ENCODE data around the gene ABCG4.
A peak's percentile ranks its signal among the peaks of the same experiment; 100 is the strongest.
"Not testable (repeated sequence)": the region's sequence is repeated elsewhere in the genome, so short reads cannot be mapped to it uniquely, and the experiment has no call there.

Gene ABCG4

DNA sequence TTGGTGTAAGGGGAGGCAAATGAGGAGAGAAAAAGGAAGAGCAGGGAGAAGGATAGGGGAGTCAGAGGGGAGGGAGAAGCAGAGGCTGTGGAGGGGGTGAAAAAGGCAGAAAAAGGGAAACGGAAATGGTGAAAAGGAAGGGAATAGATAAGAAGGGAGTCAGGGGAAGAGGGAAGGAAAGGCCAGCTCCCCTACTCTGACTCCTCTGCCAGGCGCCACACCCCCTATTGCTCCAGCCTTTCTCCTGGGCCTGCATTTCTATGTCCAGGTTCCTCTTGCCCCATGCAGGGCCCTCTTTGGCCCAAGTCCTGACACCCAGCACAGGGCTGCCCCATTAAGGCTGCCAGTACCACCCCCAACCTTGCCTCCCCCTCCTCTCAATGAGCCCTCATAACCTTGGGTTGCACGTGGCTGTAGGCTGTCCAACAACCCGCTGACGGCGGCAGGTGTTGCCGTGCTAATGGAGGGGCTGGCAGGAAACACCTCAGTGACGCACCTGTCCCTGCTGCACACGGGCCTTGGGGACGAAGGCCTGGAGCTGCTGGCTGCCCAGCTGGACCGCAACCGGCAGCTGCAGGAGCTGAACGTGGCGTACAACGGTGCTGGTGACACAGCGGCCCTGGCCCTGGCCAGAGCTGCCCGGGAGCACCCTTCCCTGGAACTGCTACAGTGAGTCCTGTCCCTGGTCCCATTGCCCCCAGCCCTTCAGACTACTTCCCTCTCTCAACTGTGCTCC lies 33.0 kb downstream of the ABCG4 start:
- Histone ChIP-seq H3K4me1 (ENCODE audit: control insufficient read depth in 2 of 2, insufficient read depth in 1 of 2, low read depth in 1 of 2, low read length in 2 of 2) (peaks cover 6 to 10% of the 10 kb centered on the region in 2 donors), H3K27ac (replicated peaks; ENCODE audit: low read length) (no peak overlapping the region)
- WGBS, 2 donors (ENCODE audit: extremely low coverage in 2 of 2, insufficient read length in 2 of 2, insufficient replicate concordance in 1 of 2): 100% methylated on average over 1 of the region's 17 CpGs; no CpG with 5 or more reads in 1 of the 2 donors

GRCh38 chr11:119184399-119184798 lies 35.5 kb downstream of the ABCG4 start:
- H2BK120ac ChIP-seq (ENCODE audit: low read depth, low read length); DNase-seq (ENCODE audit: low spot score); H3K9me3 ChIP-seq (replicated peaks in 1 of 2; ENCODE audit: control insufficient read depth in 2 of 2, insufficient read depth in 1 of 2, low read depth in 1 of 2, low read length in 2 of 2); H3K4me1 ChIP-seq (ENCODE audit: control insufficient read depth in 2 of 2, insufficient read depth in 1 of 2, low read depth in 1 of 2, low read length in 2 of 2); H3K18ac ChIP-seq (ENCODE audit: low read length); H4K8ac ChIP-seq (ENCODE audit: low read depth, low read length); H3K14ac ChIP-seq (ENCODE audit: low read length); H3K4ac ChIP-seq (ENCODE audit: low read length); H2AK5ac ChIP-seq (ENCODE audit: low read depth, low read length); H2BK12ac ChIP-seq (ENCODE audit: low read length); H3K9ac ChIP-seq (ENCODE audit: low read depth, low read length, poor library complexity); H3K4me2 ChIP-seq (ENCODE audit: insufficient read depth, low read length, poor library complexity, severe bottlenecking); H2BK15ac ChIP-seq (ENCODE audit: low read length); H3K27ac ChIP-seq (replicated peaks; ENCODE audit: low read length); H2BK5ac ChIP-seq (ENCODE audit: low read length); H3K23ac ChIP-seq (ENCODE audit: low read depth, low read length, poor library complexity); H4K91ac ChIP-seq (ENCODE audit: low read depth, low read length, poor library complexity); H3K36me3 ChIP-seq (replicated peaks in 1 of 2; ENCODE audit: control insufficient read depth in 2 of 2, insufficient read depth in 2 of 2, low read length in 2 of 2); H3K79me1 ChIP-seq (ENCODE audit: low read depth, low read length); H2AFZ ChIP-seq (ENCODE audit: low read length); H3K4me3 ChIP-seq (ENCODE audit: low read length in 2 of 2): not testable (repeated sequence)
- WGBS, 2 donors (ENCODE audit: extremely low coverage in 2 of 2, insufficient read length in 2 of 2, insufficient replicate concordance in 1 of 2): no CpG with 5 or more reads among the region's 9 CpGs
- H3K27me3 ChIP-seq (ENCODE audit: control insufficient read depth in 3 of 3, insufficient read depth in 3 of 3, low read depth in 1 of 3, low read length in 3 of 3): peaks cover 0 to 36% (median 0%) of the 10 kb centered on the region in 3 experiments

More for the DNA sequence above, 33.0 kb downstream of the ABCG4 start:
- Histone ChIP-seq H2AK5ac (ENCODE audit: low read depth, low read length) (no peak overlapping the region), H3K9me3 (replicated peaks in 1 of 2; ENCODE audit: control insufficient read depth in 2 of 2, insufficient read depth in 1 of 2, low read depth in 1 of 2, low read length in 2 of 2) (no peaks in the 10 kb centered on the region), H3K9ac (ENCODE audit: low read depth, low read length, poor library complexity) (no peak overlapping the region), H2BK120ac (ENCODE audit: low read depth, low read length) (no peak overlapping the region), H3K27me3 (ENCODE audit: control insufficient read depth in 3 of 3, insufficient read depth in 3 of 3, low read depth in 1 of 3, low read length in 3 of 3) (peaks cover 0 to 20% (median 0%) of the 10 kb centered on the region in 3 experiments), H2BK12ac (ENCODE audit: low read length) (no peak overlapping the region), H4K8ac (ENCODE audit: low read depth, low read length) (no peak overlapping the region), H3K36me3 (replicated peaks in 1 of 2; ENCODE audit: control insufficient read depth in 2 of 2, insufficient read depth in 2 of 2, low read length in 2 of 2) (peaks cover 0 to 7% of the 10 kb centered on the region in 2 donors), H2BK15ac (ENCODE audit: low read length) (no peak overlapping the region), H4K91ac (ENCODE audit: low read depth, low read length, poor library complexity) (no peak overlapping the region), H3K23ac (ENCODE audit: low read depth, low read length, poor library complexity) (peak overlapping the region; percentile 50), H3K14ac (ENCODE audit: low read length) (no peak overlapping the region), H2AFZ (ENCODE audit: low read length) (no peak overlapping the region), H2BK5ac (ENCODE audit: low read length) (no peak overlapping the region), H3K4me2 (ENCODE audit: insufficient read depth, low read length, poor library complexity, severe bottlenecking) (no peak overlapping the region), H3K18ac (ENCODE audit: low read length) (no peak overlapping the region), H3K79me1 (ENCODE audit: low read depth, low read length) (no peaks in the 10 kb centered on the region), H3K4me3 (ENCODE audit: low read length in 2 of 2) (peak overlapping the region in 1 of 2 donors; percentile 51), H3K4ac (ENCODE audit: low read length) (no peak overlapping the region)
- no peak for DNase-seq (ENCODE audit: low spot score)

- H2BK120ac ChIP-seq (ENCODE audit: low read depth, low read length): no peak overlapping the region
- peaks cover 0 to 48% (median 0%) of the 10 kb centered on the region in 3 experiments for H3K27me3 ChIP-seq (ENCODE audit: control insufficient read depth in 3 of 3, insufficient read depth in 3 of 3, low read depth in 1 of 3, low read length in 3 of 3)
- H3K79me1 ChIP-seq (ENCODE audit: low read depth, low read length): peaks cover 2% of the 10 kb centered on the region
- no peak overlapping the region for H3K4me3 ChIP-seq (ENCODE audit: low read length in 2 of 2)
- peaks cover 0 to 6% of the 10 kb centered on the region in 2 donors for H3K4me1 ChIP-seq (ENCODE audit: control insufficient read depth in 2 of 2, insufficient read depth in 1 of 2, low read depth in 1 of 2, low read length in 2 of 2)
- no peak overlapping the region for H4K91ac ChIP-seq (ENCODE audit: low read depth, low read length, poor library complexity)
- H3K36me3 ChIP-seq (replicated peaks in 1 of 2; ENCODE audit: control insufficient read depth in 2 of 2, insufficient read depth in 2 of 2, low read length in 2 of 2): peaks cover 0 to 4% of the 10 kb centered on the region in 2 donors
- no peak overlapping the region for H4K8ac ChIP-seq (ENCODE audit: low read depth, low read length)
- H3K9ac ChIP-seq (ENCODE audit: low read depth, low read length, poor library complexity): peak overlapping the region; percentile 45
- WGBS, 2 donors (ENCODE audit: extremely low coverage in 2 of 2, insufficient read length in 2 of 2, insufficient replicate concordance in 1 of 2): no CpG with 5 or more reads among the region's 15 CpGs
- peak overlapping the region; percentile 23 for H3K23ac ChIP-seq (ENCODE audit: low read depth, low read length, poor library complexity)
- H2AK5ac ChIP-seq (ENCODE audit: low read depth, low read length): peak overlapping the region; percentile 2
- no peak for DNase-seq (ENCODE audit: low spot score)
- H2AFZ ChIP-seq (ENCODE audit: low read length): no peak overlapping the region
- H2BK15ac ChIP-seq (ENCODE audit: low read length): no peak overlapping the region
- H3K4ac ChIP-seq (ENCODE audit: low read length): no peak overlapping the region
- H3K18ac ChIP-seq (ENCODE audit: low read length): peak overlapping the region; percentile 67
- no peak overlapping the region for H3K27ac ChIP-seq (replicated peaks; ENCODE audit: low read length)
- H3K4me2 ChIP-seq (ENCODE audit: insufficient read depth, low read length, poor library complexity, severe bottlenecking): no peak overlapping the region
- no peak overlapping the region for H2BK5ac ChIP-seq (ENCODE audit: low read length)
- no peak overlapping the region for H3K14ac ChIP-seq (ENCODE audit: low read length)
- no peaks in the 10 kb centered on the region for H3K9me3 ChIP-seq (replicated peaks in 1 of 2; ENCODE audit: control insufficient read depth in 2 of 2, insufficient read depth in 1 of 2, low read depth in 1 of 2, low read length in 2 of 2)
- no peak overlapping the region for H2BK12ac ChIP-seq (ENCODE audit: low read length)
These were observed 37.3 kb downstream of the ABCG4 start for GRCh38 chr11:119185981-119186634.
